PC-9 (cell line): ENCODE results near the gene CACNA1B. TPM values are rescaled to one million over a fixed set of nuclear protein-coding genes. Genes with fewer than 3 reads are reported as not detected.

Experiments
- BruUV-seq: library from RNA; stranded (reverse); fragments of 400-500 nt; replicated peaks from 2 replicates; lab custom pipeline; 2021; lab: Mats Ljungman, UMichigan
- CTCF ChIA-PET: fragments of 300-600 bp; sonication (Branson Sonifier 250); formaldehyde crosslinking; loops from one replicate; lab custom pipeline; 2022; ENCODE audit warnings: antibody characterized with exemption; lab: Charles Lee
- POLR2A ChIA-PET: fragments of 300-600 bp; sonication (Branson Sonifier 250); formaldehyde crosslinking; loops from one replicate; lab custom pipeline; 2022; ENCODE audit warnings: antibody characterized with exemption; ENCODE audit not compliant: unreplicated experiment; lab: Charles Lee
- DNase-seq, 2 experiments: peaks; one replicate each; pipeline versions ENCODE4 v3.0.0 to v3.0.0-alpha.2; 2015 to 2022; ENCODE audit warnings: mixed read lengths in 1 of 2
- H2AFZ ChIP-seq: fragments of 200-600 bp; sonication (generic); 2 replicates; pipeline ENCODE4 v1.8.1; 2017; ENCODE audit warnings: antibody characterized with exemption
- H3F3A ChIP-seq: fragments of 200-600 bp; sonication (generic); 2 replicates; pipeline ENCODE4 v1.8.1; 2017; ENCODE audit warnings: antibody characterized with exemption, mild to moderate bottlenecking, low read depth; ENCODE audit not compliant: insufficient read depth
- H3K27ac ChIP-seq: fragments of 200-600 bp; sonication (generic); 2 replicates; pipeline ENCODE4 v1.6.1; 2016; ENCODE audit warnings: mixed run types
- H3K27me3 ChIP-seq: fragments of 200-600 bp; sonication (generic); 2 replicates; pipeline ENCODE4 v1.6.1; 2016; ENCODE audit warnings: low read depth, mixed run types; ENCODE audit not compliant: insufficient read depth
- H3K36me3 ChIP-seq: fragments of 200-600 bp; sonication (generic); 2 replicates; pipeline ENCODE4 v1.6.1; 2016; ENCODE audit warnings: low read depth, mixed run types
- H3K4me1 ChIP-seq: fragments of 200-600 bp; sonication (generic); replicated peaks from 2 replicates; pipeline ENCODE4 v1.6.1; 2016; ENCODE audit warnings: mixed run types; ENCODE audit not compliant: insufficient read depth
- H3K4me2 ChIP-seq: fragments of 200-600 bp; sonication (generic); 2 replicates; pipeline ENCODE4 v1.6.1; 2017; ENCODE audit warnings: mixed run types
- H3K4me3 ChIP-seq: fragments of 200-600 bp; sonication (generic); 2 replicates; pipeline ENCODE4 v1.6.1; 2016; ENCODE audit warnings: mixed run types
- H3K79me2 ChIP-seq: fragments of 200-600 bp; sonication (generic); 2 replicates; pipeline ENCODE4 v1.6.1; 2017; ENCODE audit warnings: low read depth, mixed run types
- H3K9me2 ChIP-seq: fragments of 200-600 bp; sonication (generic); 2 replicates; pipeline ENCODE4 v1.8.1; 2017; ENCODE audit warnings: mild to moderate bottlenecking; ENCODE audit not compliant: insufficient read depth
- H3K9me3 ChIP-seq: fragments of 200-600 bp; sonication (generic); 2 replicates; pipeline ENCODE4 v1.8.1; 2016; ENCODE audit warnings: low read depth; ENCODE audit not compliant: insufficient read depth
- H4K20me1 ChIP-seq: fragments of 200-600 bp; sonication (generic); 2 replicates; pipeline ENCODE4 v1.8.1; 2017; ENCODE audit not compliant: insufficient read depth
- CTCF ChIP-seq: fragments of 200-600 bp; sonication (generic); conservative IDR thresholded peaks from 2 replicates; pipeline ENCODE4 v1.6.1; 2017; ENCODE audit warnings: mixed run types, antibody characterized with exemption, mild to moderate bottlenecking, moderate library complexity
- EZH2 ChIP-seq: fragments of 200-600 bp; sonication (generic); IDR thresholded peaks from 2 replicates; pipeline ENCODE4 v1.8.0; 2017; ENCODE audit warnings: antibody characterized with exemption, low read depth
- intact Hi-C: fragments of 100-400 bp; cut with micrococcal nuclease; formaldehyde crosslinking; loops from one replicate; pipeline ENCODE4 v1.10.0; 2022; ENCODE audit not compliant: unreplicated experiment
- total RNA-seq: library from RNA; stranded (reverse); gene quantifications from 2 replicates; pipeline ENCODE4 v1.2.3, GENCODE V29; 2021

Gene CACNA1B
- total RNA-seq, 1 experiment from 2014 or later: not detected

- Histone ChIP-seq H3K36me3 (no peaks in the 10 kb centered on the region), H3F3A (no peaks in the 10 kb centered on the region), H3K27ac (no peak overlapping the region), H3K9me2 (no peaks in the 10 kb centered on the region), H3K27me3 (peaks cover 99% of the 10 kb centered on the region), H4K20me1 (no peaks in the 10 kb centered on the region; the same call in 1 of the 2 replicates), H3K79me2 (no peaks in the 10 kb centered on the region), H2AFZ (no peak overlapping the region), H3K4me2 (no peak overlapping the region), H3K4me3 (no peak overlapping the region), H3K9me3 (no peaks in the 10 kb centered on the region), H3K4me1 (no peaks in the 10 kb centered on the region)
- ChIA-PET CTCF (no interaction called here), POLR2A (interaction anchor here (0.6 kb wide), 1 partner anchor 399 kb away, joined by 5 read pairs; no protein-coding TSS in a partner anchor)
- intact Hi-C loops: no loop called here
- TF ChIP-seq CTCF (no peak), EZH2 (no peak)
- BruUV-seq: no TSS peak
- DNase-seq: no peak
Observed at GRCh38 chr9:138072161-138072842, 194.7 kb downstream of the CACNA1B start.

- ChIA-PET POLR2A (no interaction called here), CTCF (no interaction called here)
- Histone ChIP-seq H3K36me3 (no peaks in the 10 kb centered on the region), H3K4me2 (no peak overlapping the region), H3K4me3 (no peak overlapping the region), H3K4me1 (no peaks in the 10 kb centered on the region), H2AFZ (no peak overlapping the region), H3K27ac (no peak overlapping the region), H4K20me1 (no peaks in the 10 kb centered on the region; the same call in 1 of the 2 replicates), H3K27me3 (peaks cover 99% of the 10 kb centered on the region), H3K9me2 (no peaks in the 10 kb centered on the region), H3K79me2 (no peaks in the 10 kb centered on the region), H3K9me3 (no peaks in the 10 kb centered on the region), H3F3A (no peaks in the 10 kb centered on the region)
- TF ChIP-seq CTCF (no peak), EZH2 (no peak)
- BruUV-seq: no TSS peak
- intact Hi-C loops: no loop called here
- DNase-seq: no peak
Observed at GRCh38 chr9:138072897-138073296, 195.3 kb downstream of the CACNA1B start.

DNA sequence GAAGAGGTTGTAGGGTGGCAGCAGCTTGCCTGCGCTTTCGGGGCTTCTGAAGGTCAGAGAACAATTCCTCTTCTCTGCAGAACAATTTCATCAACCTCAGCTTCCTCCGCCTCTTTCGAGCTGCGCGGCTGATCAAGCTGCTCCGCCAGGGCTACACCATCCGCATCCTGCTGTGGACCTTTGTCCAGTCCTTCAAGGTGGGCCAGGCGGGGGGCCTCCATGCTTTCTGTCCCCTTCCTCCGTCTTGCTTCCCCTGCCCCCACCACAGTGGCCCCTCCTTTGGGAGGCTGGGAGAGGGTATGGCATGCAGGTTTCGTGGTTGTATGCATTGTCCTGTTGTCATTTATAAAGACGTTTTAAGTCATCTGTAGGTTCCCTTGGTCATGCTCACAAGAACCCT, 195.8 kb downstream of the CACNA1B start:
- no peaks in the 10 kb centered on the region for H3K9me2 ChIP-seq
- no peaks in the 10 kb centered on the region for H3K79me2 ChIP-seq
- no peak overlapping the region for H3K4me3 ChIP-seq
- no peaks in the 10 kb centered on the region for H3F3A ChIP-seq
- no peak overlapping the region for H3K4me2 ChIP-seq
- BruUV-seq: no TSS peak
- POLR2A ChIA-PET: no interaction called here
- no peak for TF ChIP-seq EZH2
- no peak for TF ChIP-seq CTCF
- H3K4me1 ChIP-seq: no peaks in the 10 kb centered on the region
- H3K9me3 ChIP-seq: no peaks in the 10 kb centered on the region
- no peak overlapping the region for H3K27ac ChIP-seq
- H3K36me3 ChIP-seq: no peaks in the 10 kb centered on the region
- H2AFZ ChIP-seq: no peak overlapping the region
- intact Hi-C loops: no loop called here
- peaks cover 100% of the 10 kb centered on the region for H3K27me3 ChIP-seq
- no peak for DNase-seq
- CTCF ChIA-PET: no interaction called here
- no peaks in the 10 kb centered on the region; the same call in 1 of the 2 replicates for H4K20me1 ChIP-seq
